ENCODE measurements around the gene HCFC1. TPM values are rescaled to one million over a fixed set of nuclear protein-coding genes. Genes with fewer than 3 reads are reported as not detected.

HCFC1 gene
- total RNA-seq, result 10 to 100 TPM; 23.5 to 57.3 (median 30.2) TPM
- polyA plus RNA-seq, result 10 to 100 TPM in 1 of 3 donors, 1 to 10 TPM in 2; 7.4 to 34.4 (median 8.4) TPM

GRCh38 chrX:153971450-153972367 lies at the start of gene HCFC1:
TSS of gene HCFC1 (minus strand) at chrX:153971818. CDS start at chrX:153970840, 978 bp downstream.
- TF ChIP-seq POLR2AphosphoS5 (IDR thresholded peaks at IDR 0.05) (peak; percentile 42 to 61 (median 59)), CTCF (IDR thresholded peaks at IDR 0.05) (no peak), POLR2A (IDR thresholded peaks at IDR 0.05) (peak; percentile 7), EP300 (IDR thresholded peaks at IDR 0.05) (no peak)
- DNase-seq, result peak; percentile 98
- H3K4me1 ChIP-seq, result peaks cover 0 to 48% (median 42%) of the 10 kb centered on the region in 4 donors
- no peaks in the 10 kb centered on the region for H3K36me3 ChIP-seq
- H3K4me3 ChIP-seq, result peak within 1 kb of the TSS; percentile 55 to 78 (median 74)
- intact Hi-C loops (cut with DNase I), result loop anchor here (1.0 kb wide), 1 partner anchor 43 kb away; no protein-coding TSS in a partner anchor
- 0% methylated on average over 96 of the region's 96 CpGs for WGBS, 2 donors
- peak within 1 kb of the TSS; percentile 97 to 98 (median 98) for H3K27ac ChIP-seq
- peaks cover 0 to 5% (median 0%) of the 10 kb centered on the region in 3 donors for H3K27me3 ChIP-seq
- no peaks in the 10 kb centered on the region for H3K9me3 ChIP-seq

- Histone ChIP-seq H3K27ac (peak overlapping the region; percentile 82 to 91 (median 88)), H3K27me3 (no peaks in the 10 kb centered on the region), H3K4me3 (no peak overlapping the region), H3K9me3 (no peaks in the 10 kb centered on the region), H3K4me1 (peaks cover 0 to 25% (median 16%) of the 10 kb centered on the region in 4 donors), H3K36me3 (peaks cover 0 to 7% (median 0%) of the 10 kb centered on the region in 4 donors)
- no peak for DNase-seq
- intact Hi-C loops (cut with DNase I), result no loop called here
- WGBS, 2 donors, result 70 to 87% methylated on average over 11 of the region's 11 CpGs
- peak in 1 of 4 donors; percentile 9 for TF ChIP-seq POLR2AphosphoS5 (IDR thresholded peaks at IDR 0.05)
- no peak for TF ChIP-seq CTCF (IDR thresholded peaks at IDR 0.05)
- no peak for TF ChIP-seq POLR2A (IDR thresholded peaks at IDR 0.05)
- no peak for TF ChIP-seq EP300 (IDR thresholded peaks at IDR 0.05)
Measured at GRCh38 chrX:154021131-154021611, 49.6 kb upstream of the HCFC1 start.

- Histone ChIP-seq H3K4me3 (peak overlapping the region; percentile 38 to 65 (median 56)), H3K27me3 (no peaks in the 10 kb centered on the region), H3K27ac (peak overlapping the region; percentile 82 to 91 (median 88)), H3K4me1 (peaks cover 0 to 25% (median 16%) of the 10 kb centered on the region in 4 donors), H3K36me3 (peaks cover 0 to 12% (median 0%) of the 10 kb centered on the region in 4 donors), H3K9me3 (no peaks in the 10 kb centered on the region)
- no peak for DNase-seq
- TF ChIP-seq POLR2AphosphoS5 (IDR thresholded peaks at IDR 0.05) (peak in 1 of 4 donors; percentile 4), EP300 (IDR thresholded peaks at IDR 0.05) (no peak)
- intact Hi-C loops (cut with DNase I), result no loop called here
- WGBS, 2 donors, result 46 to 53% methylated on average over 9 of the region's 9 CpGs
Measured at GRCh38 chrX:154020536-154021115, 49.0 kb upstream of the HCFC1 start.

GRCh38 chrX:154019633-154020528 lies 48.3 kb upstream of the HCFC1 start, which contains the start of gene IRAK1:
TSS of gene IRAK1 (minus strand) at chrX:154019902. CDS start at chrX:154019812, 90 bp downstream.
- intact Hi-C loops (cut with DNase I), result no loop called here
- Histone ChIP-seq H3K27ac (peak within 1 kb of the TSS; percentile 82 to 91 (median 88)), H3K27me3 (no peaks in the 10 kb centered on the region), H3K9me3 (no peaks in the 10 kb centered on the region), H3K36me3 (peaks cover 0 to 16% (median 0%) of the 10 kb centered on the region in 4 donors), H3K4me1 (peaks cover 0 to 25% (median 16%) of the 10 kb centered on the region in 4 donors), H3K4me3 (peak within 1 kb of the TSS; percentile 38 to 65 (median 60))
- TF ChIP-seq CTCF (IDR thresholded peaks at IDR 0.05) (no peak), POLR2A (IDR thresholded peaks at IDR 0.05) (no peak), POLR2AphosphoS5 (IDR thresholded peaks at IDR 0.05) (peak in 1 of 4 donors; percentile 5), EP300 (IDR thresholded peaks at IDR 0.05) (no peak)
- WGBS, 2 donors, result 1% methylated on average over 99 of the region's 99 CpGs
- DNase-seq, result no peak
